ENCODE measurements around the gene DNAAF1.

The DNAAF1 gene

GRCh38 chr16:84191466-84191865 is 46.4 kb downstream of the DNAAF1 start:
- no peaks in the 10 kb centered on the region for H3K9me3 ChIP-seq (ENCODE audit: insufficient read depth, low read length, severe bottlenecking)
- no peak overlapping the region for H3K27ac ChIP-seq (ENCODE audit: low read length)
- H4K20me1 ChIP-seq (ENCODE audit: insufficient read depth, low read length) = peaks cover 8% of the 10 kb centered on the region; the same call in 1 of the 2 replicates
- H3K27me3 ChIP-seq (ENCODE audit: insufficient read depth, low read length, poor library complexity) = no peaks in the 10 kb centered on the region
- no peak overlapping the region for H3K4me3 ChIP-seq (ENCODE audit: low read depth in 1 of 2, low read length in 2 of 2)
- no peak overlapping the region for H2AFZ ChIP-seq (ENCODE audit: low read depth, low read length)
- peaks cover 4% of the 10 kb centered on the region for H3K79me2 ChIP-seq (ENCODE audit: insufficient read depth, low read length)
- DNase-seq = no peak
- no peak for ATAC-seq (ENCODE audit: insufficient read depth, low read depth)
- H3K4me1 ChIP-seq (ENCODE audit: insufficient read depth, low read length) = peaks cover 30% of the 10 kb centered on the region
- no peak overlapping the region for H3K4me2 ChIP-seq (ENCODE audit: insufficient read depth, low read length)
- H3K9ac ChIP-seq (ENCODE audit: low read depth, low read length) = no peak overlapping the region
- TF ChIP-seq EZH2 (IDR thresholded peaks at IDR 0.05; ENCODE audit: borderline replicate concordance, low read depth, low read length, severe bottlenecking) = no peak
- no peaks in the 10 kb centered on the region; the same call in 1 of the 2 replicates for H3K36me3 ChIP-seq (ENCODE audit: insufficient read depth, low read length)

DNA sequence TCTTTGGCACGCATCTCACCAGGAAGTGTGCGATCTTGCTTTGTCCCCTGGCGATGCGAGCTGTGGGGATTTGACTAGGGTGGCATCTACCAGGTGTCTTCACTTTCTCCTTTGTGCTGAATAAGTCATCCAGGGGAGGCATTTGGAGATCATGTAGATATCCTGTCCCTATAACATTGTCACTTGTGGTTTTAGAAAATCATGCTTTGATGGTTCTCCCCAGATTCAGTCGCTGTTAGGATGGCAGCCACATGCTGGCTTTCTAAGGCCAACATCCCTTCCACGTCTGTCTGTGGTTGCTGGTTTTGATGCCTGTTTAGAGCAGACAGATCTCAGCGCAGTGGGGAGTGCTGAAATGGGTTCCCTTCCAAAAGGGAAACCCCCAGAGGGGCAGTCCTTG is 48.4 kb downstream of the DNAAF1 start:
- no peak overlapping the region for H3K9ac ChIP-seq (ENCODE audit: low read depth, low read length)
- peaks cover 26% of the 10 kb centered on the region for H3K4me1 ChIP-seq (ENCODE audit: insufficient read depth, low read length)
- H3K36me3 ChIP-seq (ENCODE audit: insufficient read depth, low read length) = no peaks in the 10 kb centered on the region
- no peaks in the 10 kb centered on the region for H3K79me2 ChIP-seq (ENCODE audit: insufficient read depth, low read length)
- H2AFZ ChIP-seq (ENCODE audit: low read depth, low read length) = no peak overlapping the region
- TF ChIP-seq EZH2 (IDR thresholded peaks at IDR 0.05; ENCODE audit: borderline replicate concordance, low read depth, low read length, severe bottlenecking) = no peak
- TF ChIP-seq, protein P1, sequence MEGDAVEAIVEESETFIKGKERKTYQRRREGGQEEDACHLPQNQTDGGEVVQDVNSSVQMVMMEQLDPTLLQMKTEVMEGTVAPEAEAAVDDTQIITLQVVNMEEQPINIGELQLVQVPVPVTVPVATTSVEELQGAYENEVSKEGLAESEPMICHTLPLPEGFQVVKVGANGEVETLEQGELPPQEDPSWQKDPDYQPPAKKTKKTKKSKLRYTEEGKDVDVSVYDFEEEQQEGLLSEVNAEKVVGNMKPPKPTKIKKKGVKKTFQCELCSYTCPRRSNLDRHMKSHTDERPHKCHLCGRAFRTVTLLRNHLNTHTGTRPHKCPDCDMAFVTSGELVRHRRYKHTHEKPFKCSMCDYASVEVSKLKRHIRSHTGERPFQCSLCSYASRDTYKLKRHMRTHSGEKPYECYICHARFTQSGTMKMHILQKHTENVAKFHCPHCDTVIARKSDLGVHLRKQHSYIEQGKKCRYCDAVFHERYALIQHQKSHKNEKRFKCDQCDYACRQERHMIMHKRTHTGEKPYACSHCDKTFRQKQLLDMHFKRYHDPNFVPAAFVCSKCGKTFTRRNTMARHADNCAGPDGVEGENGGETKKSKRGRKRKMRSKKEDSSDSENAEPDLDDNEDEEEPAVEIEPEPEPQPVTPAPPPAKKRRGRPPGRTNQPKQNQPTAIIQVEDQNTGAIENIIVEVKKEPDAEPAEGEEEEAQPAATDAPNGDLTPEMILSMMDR (IDR thresholded peaks at IDR 0.05; ENCODE audit: borderline replicate concordance, extremely low read depth, low read length, poor library complexity, severe bottlenecking) = no peak
- no peaks in the 10 kb centered on the region for H3K9me3 ChIP-seq (ENCODE audit: insufficient read depth, low read length, severe bottlenecking)
- H3K27me3 ChIP-seq (ENCODE audit: insufficient read depth, low read length, poor library complexity) = no peaks in the 10 kb centered on the region
- DNase-seq (peak; percentile 67), ATAC-seq (ENCODE audit: insufficient read depth, low read depth) (peak; percentile 87)
- no peak overlapping the region for H3K4me3 ChIP-seq (ENCODE audit: low read depth in 1 of 2, low read length in 2 of 2)
- H4K20me1 ChIP-seq (ENCODE audit: insufficient read depth, low read length) = peaks cover 8% of the 10 kb centered on the region; the same call in 1 of the 2 replicates
- no peak overlapping the region for H3K27ac ChIP-seq (ENCODE audit: low read length)
- peak overlapping the region; percentile 17; the same call in 1 of the 2 replicates for H3K4me2 ChIP-seq (ENCODE audit: insufficient read depth, low read length)

- DNase-seq = no peak
- Histone ChIP-seq H3K79me2 (ENCODE audit: insufficient read depth, low read length) (no peaks in the 10 kb centered on the region), H4K20me1 (ENCODE audit: insufficient read depth, low read length) (peaks cover 8% of the 10 kb centered on the region; the same call in 1 of the 2 replicates), H3K4me3 (ENCODE audit: low read depth in 1 of 2, low read length in 2 of 2) (no peak overlapping the region), H3K9ac (ENCODE audit: low read depth, low read length) (no peak overlapping the region), H3K36me3 (ENCODE audit: insufficient read depth, low read length) (no peaks in the 10 kb centered on the region), H3K4me1 (ENCODE audit: insufficient read depth, low read length) (peaks cover 26% of the 10 kb centered on the region), H2AFZ (ENCODE audit: low read depth, low read length) (no peak overlapping the region), H3K9me3 (ENCODE audit: insufficient read depth, low read length, severe bottlenecking) (no peaks in the 10 kb centered on the region), H3K27me3 (ENCODE audit: insufficient read depth, low read length, poor library complexity) (no peaks in the 10 kb centered on the region), H3K4me2 (ENCODE audit: insufficient read depth, low read length) (peak overlapping the region; percentile 36), H3K27ac (ENCODE audit: low read length) (no peak overlapping the region)
- TF ChIP-seq, protein P1 (IDR thresholded peaks at IDR 0.05; ENCODE audit: borderline replicate concordance, extremely low read depth, low read length, poor library complexity, severe bottlenecking) = no peak
- no peak for TF ChIP-seq EZH2 (IDR thresholded peaks at IDR 0.05; ENCODE audit: borderline replicate concordance, low read depth, low read length, severe bottlenecking)
- peak; percentile 3; the same call in 1 of the 3 replicates for ATAC-seq (ENCODE audit: insufficient read depth, low read depth)
These were observed 48.9 kb downstream of the DNAAF1 start for GRCh38 chr16:84194018-84194417.

DNA sequence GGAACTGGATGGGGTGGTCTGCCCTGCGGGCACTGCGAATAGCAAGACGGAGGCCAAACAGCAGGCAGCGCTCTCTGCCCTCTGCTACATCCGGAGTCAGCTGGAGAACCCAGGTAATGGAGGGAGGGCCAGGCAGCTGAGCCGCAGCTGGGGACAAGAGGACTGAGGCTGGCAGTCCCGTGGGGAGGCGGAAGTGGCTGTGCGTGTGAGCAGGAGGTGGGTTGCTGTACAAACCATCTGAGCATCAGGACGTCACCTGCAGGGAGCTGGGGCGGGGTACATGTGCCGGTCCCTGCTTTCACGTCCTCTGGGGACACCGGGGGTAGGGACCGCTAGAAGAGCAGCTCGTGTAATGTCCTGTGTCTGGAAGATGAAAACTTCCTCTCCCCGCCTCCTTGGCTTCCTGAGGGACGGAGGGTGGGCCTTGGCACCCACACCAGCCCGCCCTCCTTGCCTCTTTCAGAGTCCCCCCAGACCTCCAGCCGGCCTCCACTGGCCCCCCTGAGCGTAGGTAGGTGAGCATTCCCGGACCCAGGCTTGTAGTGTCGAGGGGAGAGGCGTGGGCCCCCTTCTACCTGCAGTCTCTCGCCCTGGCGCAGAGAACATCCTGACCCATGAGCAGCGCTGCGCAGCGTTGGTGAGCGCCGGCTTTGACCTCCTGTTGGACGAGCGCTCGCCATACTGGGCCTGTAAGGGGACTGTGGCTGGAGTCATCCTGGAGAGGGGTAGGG is 49.5 kb downstream of the DNAAF1 start:
- Histone ChIP-seq H4K20me1 (ENCODE audit: insufficient read depth, low read length) (peaks cover 8% of the 10 kb centered on the region; the same call in 1 of the 2 replicates), H3K36me3 (ENCODE audit: insufficient read depth, low read length) (no peaks in the 10 kb centered on the region), H3K4me1 (ENCODE audit: insufficient read depth, low read length) (peaks cover 26% of the 10 kb centered on the region), H2AFZ (ENCODE audit: low read depth, low read length) (no peak overlapping the region), H3K27me3 (ENCODE audit: insufficient read depth, low read length, poor library complexity) (no peaks in the 10 kb centered on the region), H3K27ac (ENCODE audit: low read length) (no peak overlapping the region), H3K9me3 (ENCODE audit: insufficient read depth, low read length, severe bottlenecking) (no peaks in the 10 kb centered on the region), H3K79me2 (ENCODE audit: insufficient read depth, low read length) (no peaks in the 10 kb centered on the region), H3K4me2 (ENCODE audit: insufficient read depth, low read length) (peak overlapping the region; percentile 36), H3K4me3 (ENCODE audit: low read depth in 1 of 2, low read length in 2 of 2) (no peak overlapping the region), H3K9ac (ENCODE audit: low read depth, low read length) (no peak overlapping the region)
- TF ChIP-seq, protein P1 (IDR thresholded peaks at IDR 0.05; ENCODE audit: borderline replicate concordance, extremely low read depth, low read length, poor library complexity, severe bottlenecking) = peak; percentile 37
- TF ChIP-seq EZH2 (IDR thresholded peaks at IDR 0.05; ENCODE audit: borderline replicate concordance, low read depth, low read length, severe bottlenecking) = no peak
- peak; percentile 58 for DNase-seq
- ATAC-seq (ENCODE audit: insufficient read depth, low read depth) = peak; percentile 49
